Fibroblast of lung (primary cell): ENCODE data around the gene CCDC34. TPM values are rescaled to one million over a fixed set of nuclear protein-coding genes. Genes with fewer than 3 reads are reported as not detected.

Experiments
- DNase-seq, 2 donors: peaks; one replicate each; pipeline versions ENCODE4 v3.0.0 to v3.0.0-alpha.2; 2010; ENCODE audit warnings: low read depth in 2 of 2
- H2AFZ ChIP-seq: 2 replicates; pipeline ENCODE4 v1.5.1; 2012; ENCODE audit warnings: low read length, control low read depth, inconsistent platforms
- H3K27ac ChIP-seq: 2 replicates; pipeline ENCODE4 v1.5.1; 2011; ENCODE audit warnings: low read length, control low read depth; ENCODE audit not compliant: insufficient read depth
- H3K27me3 ChIP-seq: 2 replicates; pipeline ENCODE4 v1.5.1; 2011; ENCODE audit warnings: mild to moderate bottlenecking, low read length; ENCODE audit not compliant: control insufficient read depth, insufficient read depth
- H3K36me3 ChIP-seq: 2 replicates; pipeline ENCODE4 v1.5.1; 2011; ENCODE audit warnings: low read length; ENCODE audit not compliant: control insufficient read depth, insufficient read depth
- H3K4me1 ChIP-seq: 2 replicates; pipeline ENCODE4 v1.5.1; 2011; ENCODE audit warnings: low read length; ENCODE audit not compliant: control insufficient read depth, insufficient read depth; ENCODE audit errors: extremely low read depth
- H3K4me2 ChIP-seq: 2 replicates; pipeline ENCODE4 v1.5.1; 2011; ENCODE audit warnings: low read length, control low read depth; ENCODE audit not compliant: insufficient read depth; ENCODE audit errors: extremely low read depth
- H3K4me3 ChIP-seq, 4 experiments: fragments of 200-600 bp in 1 of 4; sonication (generic) in 1 of 4; replicated peaks in 1 of 4; 2 replicates each; pipeline ENCODE4 v1.5.1; 2011 to 2016; ENCODE audit warnings: low read length in 4 of 4, low read depth in 3 of 4, mild to moderate bottlenecking in 3 of 4, control low read depth in 2 of 4, inconsistent platforms in 1 of 4, mixed read lengths in 1 of 4; ENCODE audit not compliant: insufficient read depth in 1 of 4; ENCODE audit errors: control extremely low read depth in 1 of 4
- H3K79me2 ChIP-seq: 2 replicates; pipeline ENCODE4 v1.5.1; 2012; ENCODE audit warnings: mild to moderate bottlenecking, low read length, inconsistent platforms; ENCODE audit not compliant: control insufficient read depth, insufficient read depth
- H3K9ac ChIP-seq: 2 replicates; pipeline ENCODE4 v1.5.1; 2011; ENCODE audit warnings: mild to moderate bottlenecking, low read length, control low read depth; ENCODE audit not compliant: insufficient read depth
- H3K9me3 ChIP-seq: 2 replicates; pipeline ENCODE4 v1.5.1; 2012; ENCODE audit warnings: low read depth, low read length; ENCODE audit not compliant: control insufficient read depth, insufficient read depth
- H4K20me1 ChIP-seq: 2 replicates; pipeline ENCODE4 v1.5.1; 2011; ENCODE audit warnings: low read length; ENCODE audit not compliant: control insufficient read depth, insufficient read depth; ENCODE audit errors: extremely low read depth
- CTCF ChIP-seq, 2 donors: IDR thresholded peaks in 1 of 2; conservative IDR thresholded peaks in 1 of 2; 1 replicate in 1 of 2; 2 replicates in 1 of 2; pipeline ENCODE4 v1.5.1; 2011 to 2012; ENCODE audit warnings: low read length in 2 of 2, control low read depth in 1 of 2, inconsistent platforms in 1 of 2, low read depth in 1 of 2, mild to moderate bottlenecking in 1 of 2
- EZH2 ChIP-seq: IDR thresholded peaks from 2 replicates; pipeline ENCODE4 v1.5.1; 2012; ENCODE audit warnings: low read length, control low read depth, mild to moderate bottlenecking; ENCODE audit errors: missing control alignments
- polyA plus RNA-seq, 2 donors: library from polyadenylated mRNA; depleted of rRNA in 1 of 2; stranded (reverse) in 1 of 2; unstranded in 1 of 2; fragments of >200 nt; gene quantifications; 2 replicates each; pipeline ENCODE4 v1.2.1, GENCODE V29; 2011 to 2012; ENCODE audit warnings: missing spikeins in 1 of 2
- total RNA-seq: library from RNA; depleted of rRNA; stranded (reverse); fragments of >200 nt; gene quantifications from 2 replicates; pipeline ENCODE4 v1.2.1, GENCODE V29; 2014

CCDC34 gene
- total and polyA plus RNA-seq, 2 donors (not counting 1 experiment from before 2014, with no cell fraction given), result 3.8 to 4.6 TPM

- Histone ChIP-seq H3K4me3 (no peak overlapping the region), H3K36me3 (no peaks in the 10 kb centered on the region), H4K20me1 (no peaks in the 10 kb centered on the region), H3K27ac (no peak overlapping the region), H3K9ac (no peak overlapping the region), H3K79me2 (no peaks in the 10 kb centered on the region), H3K27me3 (no peaks in the 10 kb centered on the region), H3K4me1 (peaks cover 3% of the 10 kb centered on the region), H2AFZ (no peak overlapping the region), H3K9me3 (no peaks in the 10 kb centered on the region), H3K4me2 (no peak overlapping the region)
- TF ChIP-seq CTCF (conservative IDR thresholded peaks at IDR 0.05 in 1 of 2, IDR thresholded peaks at IDR 0.05 in 1 of 2; ENCODE audit: low read depth in 1 of 2, low read length in 2 of 2), result no peak
- TF ChIP-seq EZH2, result no peak
- no peak for DNase-seq
These were observed 45.3 kb upstream of the CCDC34 start for GRCh38 chr11:27408246-27408800.

- no peak overlapping the region for H3K4me3 ChIP-seq
- no peak overlapping the region for H3K27ac ChIP-seq
- H3K9ac ChIP-seq, result no peak overlapping the region
- H3K9me3 ChIP-seq, result no peaks in the 10 kb centered on the region
- no peaks in the 10 kb centered on the region for H3K27me3 ChIP-seq
- DNase-seq, result peak in 1 of 2 donors; percentile 35
- no peak for TF ChIP-seq EZH2
- no peak for TF ChIP-seq CTCF (conservative IDR thresholded peaks at IDR 0.05 in 1 of 2, IDR thresholded peaks at IDR 0.05 in 1 of 2; ENCODE audit: low read depth in 1 of 2, low read length in 2 of 2)
- no peak overlapping the region for H3K4me2 ChIP-seq
- H3K79me2 ChIP-seq, result no peaks in the 10 kb centered on the region
- H3K36me3 ChIP-seq, result no peaks in the 10 kb centered on the region
- H4K20me1 ChIP-seq, result no peaks in the 10 kb centered on the region
- no peak overlapping the region for H2AFZ ChIP-seq
- peaks cover 3% of the 10 kb centered on the region for H3K4me1 ChIP-seq
These were observed 43.7 kb upstream of the CCDC34 start for GRCh38 chr11:27406498-27407354.

- no peaks in the 10 kb centered on the region for H3K9me3 ChIP-seq
- H3K27me3 ChIP-seq, result no peaks in the 10 kb centered on the region
- TF ChIP-seq CTCF (conservative IDR thresholded peaks at IDR 0.05 in 1 of 2, IDR thresholded peaks at IDR 0.05 in 1 of 2; ENCODE audit: low read depth in 1 of 2, low read length in 2 of 2) (no peak), EZH2 (no peak)
- H3K9ac ChIP-seq, result no peak overlapping the region
- no peak for DNase-seq
- H3K4me3 ChIP-seq, result no peak overlapping the region
- H3K27ac ChIP-seq, result no peak overlapping the region
- no peak overlapping the region for H3K4me2 ChIP-seq
- H2AFZ ChIP-seq, result no peak overlapping the region
- no peaks in the 10 kb centered on the region for H3K36me3 ChIP-seq
- H4K20me1 ChIP-seq, result no peaks in the 10 kb centered on the region
- peaks cover 2% of the 10 kb centered on the region for H3K4me1 ChIP-seq
- no peaks in the 10 kb centered on the region for H3K79me2 ChIP-seq
These were observed 42.1 kb upstream of the CCDC34 start for GRCh38 chr11:27405134-27405533.
